Dermis blood vessel endothelial cell (primary cell): ENCODE data around the gene ELMO1. TPM values are rescaled to one million over a fixed set of nuclear protein-coding genes. Genes with fewer than 3 reads are reported as not detected.

Experiments used
- DNase-seq: peaks from one replicate; pipeline ENCODE4 v3.0.0; 2010
- total RNA-seq: library from RNA; depleted of rRNA; stranded (reverse); fragments of >200 nt; gene quantifications from 2 replicates; pipeline ENCODE4 v1.2.3, GENCODE V29; 2014

The ELMO1 gene
- total RNA-seq, 1 donor from 2014 or later = 109 TPM

GRCh38 chr7:37046531-37047079, 402.1 kb downstream of the ELMO1 start:
- DNase-seq = no peak

DNA sequence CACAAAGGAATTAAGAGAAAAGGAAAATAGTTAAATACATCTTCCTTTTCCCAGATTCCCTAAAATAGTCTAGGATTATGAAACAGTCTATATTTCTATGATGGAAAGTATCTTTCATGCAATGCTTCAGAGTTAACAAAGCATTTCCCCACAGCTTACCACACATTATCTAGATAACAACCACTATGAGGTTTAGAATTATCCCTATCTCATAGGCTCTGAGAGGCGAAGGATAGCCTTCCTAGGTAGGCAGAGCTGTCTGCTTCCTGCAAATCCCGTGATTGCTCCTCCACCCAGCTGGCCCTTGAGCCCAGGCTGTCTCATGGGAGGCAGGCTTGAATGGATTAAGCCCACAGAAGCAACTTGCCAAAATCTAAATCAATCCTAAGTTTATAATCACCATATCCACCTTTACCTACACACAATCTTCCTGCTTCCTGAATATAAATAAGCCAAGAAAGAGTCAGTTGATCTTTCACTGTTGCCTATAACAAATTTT, 402.9 kb downstream of the ELMO1 start:
- no peak for DNase-seq

DNA sequence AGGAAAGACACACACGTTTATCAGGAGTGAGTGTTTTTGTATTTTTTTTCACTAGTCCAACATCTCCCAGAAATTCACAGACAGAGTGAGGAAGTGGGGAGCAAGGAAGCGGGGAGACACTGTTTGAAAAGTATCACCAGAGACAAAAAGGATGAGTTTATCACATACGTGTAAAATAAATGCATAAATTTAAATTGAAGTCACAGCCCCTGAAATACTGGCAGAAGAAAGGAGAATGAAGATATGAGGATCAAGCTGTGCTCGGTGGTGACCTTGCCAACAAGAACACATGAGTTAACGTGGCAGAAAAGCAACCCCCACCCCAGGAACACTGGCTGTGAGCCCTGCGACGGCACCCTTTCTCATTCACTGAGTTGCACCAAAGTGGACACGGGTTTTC, 407.2 kb downstream of the ELMO1 start:
- no peak for DNase-seq

- no peak for DNase-seq
Observed at GRCh38 chr7:37040330-37040729, 408.3 kb downstream of the ELMO1 start.

- no peak for DNase-seq
Observed at GRCh38 chr7:37039131-37039749, 409.4 kb downstream of the ELMO1 start.

DNA sequence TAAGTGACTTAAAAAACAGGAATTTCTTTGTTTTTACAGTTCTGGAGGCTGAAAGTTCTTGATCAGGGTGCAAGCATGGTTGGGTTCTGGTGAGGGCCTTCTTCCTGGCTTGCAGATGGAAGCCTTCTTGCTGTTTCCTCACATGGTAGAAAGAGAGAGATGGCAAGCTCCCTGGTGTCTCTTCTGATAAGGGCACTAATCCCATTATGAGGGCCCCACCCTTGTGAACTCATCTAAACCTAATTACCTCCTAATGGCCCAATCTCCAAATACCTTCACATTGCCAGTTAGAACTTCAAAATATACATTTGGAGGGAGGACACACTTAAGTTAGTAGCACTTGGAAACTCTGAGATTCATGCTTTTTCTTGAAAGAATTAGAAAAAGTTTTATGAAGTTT, 410.0 kb downstream of the ELMO1 start:
- no peak for DNase-seq

GRCh38 chr7:37037286-37037685, 411.4 kb downstream of the ELMO1 start:
- DNase-seq = peak; percentile 64

DNA sequence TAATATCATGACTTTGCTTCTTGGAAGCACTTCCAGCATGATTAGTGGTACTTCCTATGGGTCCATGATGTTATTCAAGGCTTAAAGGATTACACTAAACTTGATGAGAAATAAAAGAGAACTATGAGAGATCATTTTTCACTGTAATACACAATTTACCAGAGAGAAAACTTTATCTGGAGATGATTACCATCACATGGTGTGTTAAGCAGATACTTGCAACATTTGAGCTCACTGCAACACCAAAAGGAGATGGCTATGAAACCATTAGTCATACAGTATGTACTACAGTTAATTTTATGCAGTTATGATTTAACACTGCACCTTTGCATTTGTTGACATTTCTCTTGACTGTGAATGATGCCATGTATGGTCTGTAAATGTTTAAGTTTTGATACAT, 413.0 kb downstream of the ELMO1 start:
- no peak for DNase-seq

DNA sequence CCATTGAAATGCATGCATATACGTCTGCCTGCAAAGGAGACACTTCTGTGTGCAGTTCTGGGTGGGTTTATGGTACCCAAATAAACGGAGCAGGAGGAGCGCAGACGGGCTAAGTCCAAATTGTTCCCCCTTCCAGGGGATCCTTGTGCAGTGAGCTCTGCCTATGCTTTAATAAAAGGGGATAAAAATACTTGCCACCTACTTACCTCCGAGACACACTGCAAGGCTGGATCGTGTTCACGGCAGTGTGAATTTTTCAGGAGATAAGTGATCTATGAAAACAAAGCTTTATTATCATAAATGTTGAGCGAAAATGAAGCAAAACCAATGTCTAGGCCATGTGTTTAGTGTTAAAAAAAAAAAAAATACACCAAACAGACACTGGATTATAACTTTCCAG, 415.5 kb downstream of the ELMO1 start:
- DNase-seq = no peak

DNA sequence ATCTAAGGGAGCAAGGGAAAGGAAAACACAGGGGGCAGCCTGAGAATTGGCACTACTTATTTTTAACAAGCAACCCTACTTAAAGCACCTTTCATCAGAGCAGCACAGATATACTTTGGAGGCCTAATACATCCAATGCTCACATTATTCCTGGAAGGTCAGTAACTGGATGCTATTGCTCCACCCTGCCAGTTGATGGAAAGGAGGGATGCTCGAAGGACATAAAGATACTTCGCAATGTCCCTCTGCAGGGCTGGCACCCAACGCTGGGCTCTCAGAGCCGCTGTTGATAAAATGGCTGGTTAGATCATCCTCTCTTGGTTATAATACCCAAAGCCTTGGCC, 416.4 kb downstream of the ELMO1 start:
- no peak for DNase-seq

DNA sequence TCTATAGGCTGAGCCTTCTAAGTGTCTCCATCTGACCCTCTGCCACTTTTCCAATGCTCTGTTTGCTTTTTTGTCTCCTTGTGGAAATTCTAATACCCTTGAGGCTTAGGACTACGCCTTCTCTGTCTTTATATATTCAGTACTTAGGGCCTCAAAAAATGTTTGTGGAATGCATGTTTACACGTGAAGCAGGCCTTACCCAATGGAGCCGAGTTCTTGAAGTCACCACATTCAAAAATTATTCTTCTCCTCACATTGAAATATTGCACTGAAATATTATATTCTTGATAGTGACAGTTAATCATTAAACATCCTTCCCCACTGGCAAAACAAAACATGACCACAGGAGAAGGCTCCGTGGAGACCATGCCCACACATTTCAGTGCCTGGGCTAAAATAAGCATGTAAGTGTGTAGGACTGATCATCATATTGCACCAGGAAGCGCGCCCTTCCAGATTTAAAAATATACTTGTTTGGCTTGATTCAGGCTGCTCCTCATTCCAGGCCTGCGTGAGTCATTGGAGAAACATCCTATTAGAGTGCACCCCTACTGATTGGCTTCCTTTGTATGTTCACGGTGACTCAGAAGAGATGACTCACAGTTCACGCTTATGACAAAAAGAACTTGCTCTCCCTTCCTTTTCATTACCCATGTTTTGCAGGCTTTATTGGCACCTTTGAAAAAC, 416.9 kb downstream of the ELMO1 start:
- peak; percentile 99 for DNase-seq

DNA sequence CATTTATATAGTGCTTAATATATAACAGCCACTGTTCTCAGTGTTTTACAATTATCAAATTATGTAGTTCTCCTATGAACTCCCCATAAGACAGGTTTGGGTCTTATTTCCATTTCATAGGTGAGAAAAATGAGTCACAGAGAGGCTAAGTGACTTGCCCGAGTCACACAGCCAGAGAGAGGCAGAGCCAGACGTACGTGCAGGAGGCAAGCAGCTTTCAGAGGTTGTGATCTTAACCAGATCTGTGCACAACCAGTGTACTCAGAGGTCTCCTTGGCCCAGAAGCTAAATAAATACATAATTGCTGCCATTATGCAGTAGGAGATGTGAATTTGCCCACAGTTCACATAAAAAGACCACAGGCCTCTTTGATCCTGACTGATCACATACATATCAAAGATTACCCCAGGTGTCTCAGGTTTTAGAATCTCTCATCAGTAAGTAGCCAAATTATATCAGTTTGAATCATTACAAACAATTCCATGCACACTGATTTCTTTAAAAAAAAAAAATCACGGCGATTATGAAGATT, 419.7 kb downstream of the ELMO1 start:
- no peak for DNase-seq

DNA sequence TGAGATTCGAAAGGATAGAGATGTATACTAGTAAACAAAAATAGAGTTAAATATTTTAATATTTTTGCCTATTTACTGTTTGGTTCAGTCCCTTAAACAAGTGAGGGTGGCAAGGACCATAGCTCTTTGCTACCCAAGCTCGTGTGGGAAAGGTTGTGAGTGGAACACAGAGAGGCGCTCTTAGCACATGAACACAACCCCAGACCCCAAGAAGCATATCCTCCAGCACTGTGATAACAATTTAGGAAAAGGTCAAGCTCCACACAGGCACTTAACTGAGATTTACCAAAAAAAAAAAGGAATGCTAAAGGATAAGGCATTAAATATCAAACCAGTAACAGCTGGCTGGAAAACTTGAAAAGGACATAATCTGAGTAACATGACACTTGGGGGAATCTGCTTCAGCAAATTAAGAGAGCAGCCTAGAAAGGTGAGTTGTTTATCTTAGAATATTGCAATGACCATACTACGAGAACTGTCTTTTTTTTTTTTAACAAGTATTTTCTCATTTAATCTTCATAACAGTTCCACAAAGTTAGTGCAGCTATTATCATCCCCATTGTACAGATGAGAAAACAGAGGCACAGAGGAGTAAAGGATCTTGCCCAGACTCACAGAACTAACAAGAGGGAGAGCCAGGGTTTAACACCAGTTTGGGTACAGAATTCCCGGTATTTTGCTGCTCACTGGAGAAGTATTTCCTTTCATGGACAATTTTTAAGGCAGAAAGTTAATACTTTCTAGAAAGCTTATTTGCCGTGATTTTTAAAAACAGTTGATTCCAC, 420.9 kb downstream of the ELMO1 start:
- DNase-seq = peak; percentile 11

DNA sequence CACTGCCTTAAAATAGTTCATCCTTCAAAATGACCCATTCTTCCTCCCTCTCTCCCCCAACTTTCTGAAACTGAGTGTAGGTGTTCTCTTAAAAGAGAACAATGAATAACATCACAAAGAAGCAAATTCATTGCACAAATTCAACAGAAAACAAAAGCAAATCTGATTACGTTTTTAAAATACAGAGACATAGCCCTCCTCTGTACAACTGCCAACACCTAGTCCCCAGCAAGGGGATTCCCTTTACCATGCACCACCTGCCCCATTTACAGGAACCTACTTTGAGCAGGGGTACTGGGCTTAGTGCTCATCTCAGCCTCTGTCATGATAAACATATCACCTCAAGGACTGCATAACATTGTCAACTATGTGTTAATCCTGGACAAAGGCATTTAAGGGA, 421.6 kb downstream of the ELMO1 start:
- DNase-seq = no peak

DNA sequence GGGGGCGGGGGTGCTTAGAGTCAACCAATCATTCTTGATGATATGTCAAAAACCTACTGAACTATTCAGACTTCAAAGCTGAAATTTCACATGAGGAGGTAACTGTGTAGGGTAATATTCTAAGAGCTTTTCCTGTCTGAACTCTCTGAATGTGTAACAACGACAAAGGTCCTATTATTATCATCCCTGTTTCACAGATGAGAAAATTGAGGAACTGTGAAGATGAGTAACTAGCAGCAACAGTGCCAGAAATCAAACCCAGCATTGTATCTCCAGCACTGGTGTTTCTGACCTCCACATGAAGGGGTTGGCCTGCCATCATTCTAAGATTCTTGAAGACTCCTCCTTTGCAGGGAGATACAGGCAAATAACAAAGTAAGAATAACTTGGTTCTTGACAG, 429.7 kb downstream of the ELMO1 start:
- no peak for DNase-seq

GRCh38 chr7:37016064-37016878, 432.4 kb downstream of the ELMO1 start:
- DNase-seq = no peak

DNA sequence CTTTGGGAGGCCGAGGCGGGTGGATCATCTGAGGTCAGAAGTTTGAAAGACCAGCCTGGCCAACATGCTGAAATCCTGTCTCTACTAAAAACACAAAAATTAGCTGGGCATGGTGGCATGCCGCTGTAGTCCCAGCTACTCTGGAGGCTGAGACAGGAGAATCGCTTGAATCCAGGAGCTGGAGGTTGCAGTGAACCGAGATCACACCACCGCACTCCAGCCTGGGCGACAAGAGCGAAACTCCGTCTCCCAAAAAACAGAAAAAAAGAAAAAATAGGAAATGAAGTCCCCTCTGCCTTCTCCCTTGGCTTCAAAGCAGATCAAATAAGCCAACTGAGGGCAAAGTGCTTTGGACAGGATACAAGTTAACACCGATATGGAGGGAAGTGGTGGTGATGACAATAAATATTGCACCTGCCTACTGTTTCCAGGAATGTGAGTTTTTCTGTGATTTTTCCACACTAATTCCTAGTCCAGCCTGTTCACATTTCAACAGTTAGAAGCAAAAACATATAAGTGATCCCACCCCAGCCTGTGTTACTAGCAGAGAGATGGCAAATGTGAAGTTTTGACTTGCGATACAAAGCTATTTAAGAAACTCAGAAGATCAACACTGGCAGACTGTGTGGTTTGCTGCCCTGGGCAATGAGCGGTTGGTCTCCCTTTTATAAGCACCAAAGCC, 433.2 kb downstream of the ELMO1 start:
- no peak for DNase-seq

DNA sequence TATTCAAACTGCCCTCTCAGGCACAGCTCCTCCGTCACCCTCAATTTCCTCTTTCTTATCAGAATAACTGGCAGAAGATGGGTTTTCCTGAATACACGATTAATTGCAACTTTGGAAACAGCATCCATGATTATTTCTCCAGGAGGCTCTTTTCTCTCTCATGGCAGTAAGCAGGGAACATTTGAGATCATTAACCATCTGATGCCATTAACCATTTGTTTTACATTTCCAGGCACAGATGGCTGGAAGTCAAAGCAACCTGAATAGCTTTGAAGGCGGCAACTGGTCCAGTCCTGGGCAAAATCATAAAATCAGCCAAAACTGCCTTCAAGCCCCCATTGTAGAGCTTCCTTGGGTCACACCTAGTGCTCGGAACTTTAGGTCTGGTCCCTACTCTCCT, 434.9 kb downstream of the ELMO1 start:
- DNase-seq = no peak

GRCh38 chr7:37011151-37011890, 437.3 kb downstream of the ELMO1 start:
- no peak for DNase-seq

GRCh38 chr7:37009125-37009675, 439.5 kb downstream of the ELMO1 start:
- no peak for DNase-seq

GRCh38 chr7:37007691-37008090, 441.0 kb downstream of the ELMO1 start:
- no peak for DNase-seq
